GM23338 (cell line): Measurements from ENCODE around the gene EHD1.

Source experiments
- EZH2 ChIP-seq: fragments of 200-600 bp; sonication (generic); IDR thresholded peaks from one replicate; pipeline ENCODE4 v1.8.0; 2017; ENCODE audit warnings: antibody characterized with exemption, mild to moderate bottlenecking, low read depth; ENCODE audit not compliant: unreplicated experiment
- EZH2phosphoT487 ChIP-seq: fragments of 200-600 bp; sonication (generic); IDR thresholded peaks from one replicate; pipeline ENCODE4 v1.8.1; 2018; ENCODE audit warnings: antibody characterized with exemption; ENCODE audit not compliant: unreplicated experiment
- JUNB ChIP-seq: IDR thresholded peaks from one replicate; pipeline ENCODE4 v1.6.1; 2016; ENCODE audit warnings: antibody characterized with exemption; ENCODE audit not compliant: unreplicated experiment
- POLR2AphosphoS5 ChIP-seq: IDR thresholded peaks from 2 replicates; pipeline ENCODE4 v1.6.1; 2016; ENCODE audit warnings: antibody characterized with exemption, low read depth
- REST ChIP-seq: IDR thresholded peaks from one replicate; pipeline ENCODE4 v1.6.1; 2018; ENCODE audit warnings: antibody characterized with exemption; ENCODE audit not compliant: unreplicated experiment
- STAT1 ChIP-seq: IDR thresholded peaks from one replicate; pipeline ENCODE4 v1.6.1; 2016; ENCODE audit warnings: antibody characterized with exemption; ENCODE audit not compliant: unreplicated experiment
- ZNF114 ChIP-seq: fragments of 250-450 bp; sonication (Bioruptor Pico); IDR thresholded peaks from 2 replicates; pipeline ENCODE4 v1.5.0; 2020; ENCODE audit warnings: mild to moderate bottlenecking, moderate library complexity
- ZNF331 ChIP-seq: fragments of 250-450 bp; sonication (Bioruptor Pico); IDR thresholded peaks from 2 replicates; pipeline ENCODE4 v1.5.0; 2020; ENCODE audit warnings: low read depth, mild to moderate bottlenecking, moderate library complexity
- TF ChIP-seq, protein P1 (sequence below), 2 experiments: fragments of 200-600 bp in 1 of 2; sonication (generic) in 1 of 2; conservative IDR thresholded peaks; 2 replicates each; pipeline versions ENCODE4 v1.5.1 to v1.6.1; 2016 to 2017; ENCODE audit warnings: antibody characterized with exemption in 2 of 2, low read depth in 2 of 2, mild to moderate bottlenecking in 2 of 2, moderate library complexity in 1 of 2

DNA sequence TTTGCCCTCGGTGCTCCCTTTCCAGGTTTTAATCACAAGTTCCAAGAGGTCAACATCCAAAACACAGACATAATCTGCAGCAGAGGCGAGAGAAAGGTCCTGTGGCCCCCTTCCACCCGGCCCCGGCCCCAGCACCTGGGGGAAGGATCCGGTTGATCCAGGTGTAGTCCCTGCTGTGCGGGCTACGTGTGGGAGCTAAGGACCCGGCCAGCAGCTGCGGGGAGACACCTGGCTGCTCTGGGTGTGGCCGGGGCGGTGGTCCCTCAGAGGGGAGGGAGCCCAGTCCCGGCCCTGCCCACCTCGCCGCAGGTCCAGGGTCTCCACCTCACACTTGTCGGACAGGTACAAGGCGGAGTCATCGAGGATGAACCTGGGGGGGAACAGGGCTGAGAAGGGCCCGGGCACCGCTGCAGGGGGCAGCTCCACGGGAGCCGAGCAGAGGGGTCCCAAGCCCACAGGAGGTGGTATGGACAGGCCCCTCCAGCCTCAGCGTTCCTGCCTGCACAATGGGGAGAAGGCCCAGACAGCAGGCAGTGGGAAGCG lies 24.9 kb upstream of the EHD1 start:
- TF ChIP-seq, protein P1, sequence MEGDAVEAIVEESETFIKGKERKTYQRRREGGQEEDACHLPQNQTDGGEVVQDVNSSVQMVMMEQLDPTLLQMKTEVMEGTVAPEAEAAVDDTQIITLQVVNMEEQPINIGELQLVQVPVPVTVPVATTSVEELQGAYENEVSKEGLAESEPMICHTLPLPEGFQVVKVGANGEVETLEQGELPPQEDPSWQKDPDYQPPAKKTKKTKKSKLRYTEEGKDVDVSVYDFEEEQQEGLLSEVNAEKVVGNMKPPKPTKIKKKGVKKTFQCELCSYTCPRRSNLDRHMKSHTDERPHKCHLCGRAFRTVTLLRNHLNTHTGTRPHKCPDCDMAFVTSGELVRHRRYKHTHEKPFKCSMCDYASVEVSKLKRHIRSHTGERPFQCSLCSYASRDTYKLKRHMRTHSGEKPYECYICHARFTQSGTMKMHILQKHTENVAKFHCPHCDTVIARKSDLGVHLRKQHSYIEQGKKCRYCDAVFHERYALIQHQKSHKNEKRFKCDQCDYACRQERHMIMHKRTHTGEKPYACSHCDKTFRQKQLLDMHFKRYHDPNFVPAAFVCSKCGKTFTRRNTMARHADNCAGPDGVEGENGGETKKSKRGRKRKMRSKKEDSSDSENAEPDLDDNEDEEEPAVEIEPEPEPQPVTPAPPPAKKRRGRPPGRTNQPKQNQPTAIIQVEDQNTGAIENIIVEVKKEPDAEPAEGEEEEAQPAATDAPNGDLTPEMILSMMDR (conservative IDR thresholded peaks at IDR 0.05; ENCODE audit: low read depth in 2 of 2), result no peak
- TF ChIP-seq POLR2AphosphoS5 (no peak), REST (no peak), EZH2 (no peak), JUNB (no peak), EZH2phosphoT487 (no peak), ZNF331 (CRISPR knock-in tag) (no peak), ZNF114 (CRISPR knock-in tag) (no peak), STAT1 (no peak)
